ENCODE results near the gene KCNG2.

GRCh38 chr18:79898952-79899608 is 101.3 kb downstream of the KCNG2 start:
- TF ChIP-seq CTCF (IDR thresholded peaks at IDR 0.05) (no peak), POLR2A (IDR thresholded peaks at IDR 0.05) (no peak)
